Stimulated activated CD4-positive, alpha-beta T cell treated with anti-CD3 and anti-CD28 coated beads, Interleukin-2, amount 100 ng/mL, for 48 hours (primary cell): ENCODE results near the gene SFRP5.

Experiments used
- DNase-seq, 2 donors: peaks; one replicate each; pipeline ENCODE4 v3.0.0-alpha.2; 2020

The SFRP5 gene, protein sequence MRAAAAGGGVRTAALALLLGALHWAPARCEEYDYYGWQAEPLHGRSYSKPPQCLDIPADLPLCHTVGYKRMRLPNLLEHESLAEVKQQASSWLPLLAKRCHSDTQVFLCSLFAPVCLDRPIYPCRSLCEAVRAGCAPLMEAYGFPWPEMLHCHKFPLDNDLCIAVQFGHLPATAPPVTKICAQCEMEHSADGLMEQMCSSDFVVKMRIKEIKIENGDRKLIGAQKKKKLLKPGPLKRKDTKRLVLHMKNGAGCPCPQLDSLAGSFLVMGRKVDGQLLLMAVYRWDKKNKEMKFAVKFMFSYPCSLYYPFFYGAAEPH

DNA sequence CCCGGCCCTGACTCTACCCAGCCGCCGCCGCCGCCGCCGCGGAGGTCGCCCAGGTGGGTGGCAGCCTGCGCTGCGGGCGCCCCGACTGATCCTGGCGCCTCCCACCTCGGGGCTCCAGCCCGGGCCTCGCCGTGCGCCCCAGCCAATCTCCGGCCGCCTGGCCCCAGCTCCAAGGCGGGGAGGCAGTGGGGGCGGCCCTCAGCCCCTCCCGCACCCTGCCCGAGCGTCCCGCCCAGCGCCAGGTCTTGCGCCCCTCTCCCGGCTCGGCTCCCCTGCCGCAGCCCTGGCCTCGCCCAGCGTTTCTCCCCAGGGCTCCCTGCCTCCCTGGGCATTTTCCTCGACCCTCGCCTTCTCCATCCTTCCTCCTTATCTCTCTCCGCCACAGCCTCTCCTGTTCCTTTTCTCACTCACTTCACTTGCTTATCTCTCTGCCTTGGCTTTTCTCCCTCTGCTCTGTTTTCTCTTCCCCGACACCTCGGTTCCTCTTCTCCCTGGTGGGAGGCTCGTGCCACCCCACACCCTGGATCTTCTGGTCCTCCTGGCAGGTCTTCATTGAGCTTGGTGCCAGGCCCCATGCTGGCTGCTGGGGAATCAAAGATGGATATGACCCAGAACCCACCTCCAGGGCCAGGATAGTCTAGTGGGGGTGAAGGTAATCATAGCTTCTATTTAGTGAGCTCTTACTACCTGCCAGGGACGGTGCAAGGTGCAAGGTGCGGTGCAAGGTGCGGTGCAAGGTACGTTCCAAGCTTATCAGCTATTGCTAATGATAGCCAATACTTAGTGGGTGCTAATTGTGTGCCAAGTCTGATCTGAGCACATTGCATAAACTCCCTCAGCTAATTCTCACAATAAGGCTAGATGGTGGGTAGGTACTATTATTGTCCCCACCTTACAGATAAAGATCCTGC lies at the start of gene SFRP5:
Gene SFRP5 (minus strand): TSS at position 87 of the 911 bp plus-strand sequence. CDS start 166 bp downstream, outside the sequence.
- DNase-seq = no peak

DNA sequence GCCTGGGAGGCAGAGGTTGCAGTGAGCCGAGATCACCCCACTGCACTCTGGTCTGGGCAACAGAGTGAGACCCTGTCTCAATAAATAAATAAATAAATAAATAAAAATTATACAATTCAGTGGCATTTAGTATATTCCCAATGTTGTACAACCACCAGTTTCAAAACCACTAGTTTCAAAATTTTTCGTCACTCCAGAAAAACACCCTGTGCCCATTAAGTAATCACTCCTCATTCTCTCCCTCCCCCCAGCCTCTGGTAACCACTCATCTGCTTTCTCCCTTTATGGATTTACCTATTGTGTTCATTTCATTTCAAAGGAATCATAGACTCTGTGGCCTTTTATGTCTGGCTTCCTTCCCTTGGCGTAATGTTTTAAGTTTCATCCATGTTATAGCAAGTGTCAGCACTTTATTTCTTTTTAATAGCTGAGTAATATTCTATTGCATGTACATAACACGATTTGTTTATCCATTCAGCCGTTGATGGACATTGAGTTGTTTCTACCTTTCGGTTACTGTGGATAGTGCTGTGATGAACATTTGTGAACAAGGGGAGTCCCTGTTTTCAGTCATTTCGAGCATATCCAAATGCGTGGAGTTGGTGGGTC lies 48.4 kb upstream of the SFRP5 start:
- DNase-seq = no peak

DNA sequence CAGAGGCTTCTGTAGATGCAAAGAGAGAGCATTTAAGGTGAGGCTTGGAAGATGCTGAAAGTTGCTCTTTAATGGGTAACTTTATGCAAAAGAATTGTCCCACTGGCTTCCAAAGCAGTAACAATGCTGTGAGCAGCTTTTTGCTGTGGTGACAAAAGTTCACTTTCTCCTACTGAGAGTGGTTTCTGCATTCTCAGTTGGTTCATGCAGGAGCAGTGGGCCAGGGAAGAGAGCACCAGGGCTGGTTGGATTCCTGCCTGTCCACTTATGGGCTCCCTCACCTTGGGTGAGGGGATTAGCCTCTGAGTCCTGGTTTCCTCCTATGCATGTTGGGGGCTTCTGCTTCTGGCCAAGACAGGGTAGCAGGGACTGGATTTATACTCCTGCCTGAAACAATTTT lies 46.8 kb upstream of the SFRP5 start:
- no peak for DNase-seq

DNA sequence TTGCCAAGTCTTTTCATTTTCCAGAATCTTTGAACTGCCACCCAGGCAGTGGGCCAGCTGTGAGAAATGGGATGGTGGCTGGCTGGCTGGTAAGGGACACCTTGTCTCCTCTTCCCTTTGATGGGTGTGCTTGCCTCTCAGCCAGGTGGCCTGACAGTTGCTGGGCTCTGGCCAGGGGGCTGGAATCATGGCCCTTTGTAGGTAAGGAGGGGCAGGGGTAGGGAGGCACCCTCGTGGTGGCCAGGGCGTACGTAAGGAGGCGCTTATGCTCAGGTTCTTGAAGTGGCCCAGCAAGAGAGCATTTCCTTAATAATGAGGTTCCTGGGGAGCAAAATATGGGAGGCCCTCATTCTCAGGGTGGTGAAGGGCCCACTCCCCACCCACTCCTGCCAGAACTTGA lies 44.8 kb upstream of the SFRP5 start:
- no peak for DNase-seq

DNA sequence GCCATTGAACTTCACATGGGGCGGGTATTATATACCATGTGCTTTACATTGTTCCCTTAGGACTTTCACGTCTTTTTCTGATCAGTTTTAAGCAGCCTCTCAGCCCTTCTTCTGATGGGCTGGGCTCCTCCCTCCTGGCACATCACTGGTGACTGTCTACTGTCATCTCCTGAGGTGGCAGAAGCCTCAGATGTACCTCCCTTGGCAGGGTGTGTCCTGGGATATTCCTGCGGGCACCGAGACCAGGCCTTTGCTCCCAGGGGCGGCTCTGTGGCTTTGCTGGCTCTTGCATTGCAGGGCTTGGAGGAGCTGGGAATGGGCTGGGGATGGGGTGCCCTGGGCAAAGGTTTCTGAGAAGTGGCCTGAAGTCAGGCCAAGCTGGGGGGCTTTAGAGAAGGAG lies 43.2 kb upstream of the SFRP5 start:
- no peak for DNase-seq

DNA sequence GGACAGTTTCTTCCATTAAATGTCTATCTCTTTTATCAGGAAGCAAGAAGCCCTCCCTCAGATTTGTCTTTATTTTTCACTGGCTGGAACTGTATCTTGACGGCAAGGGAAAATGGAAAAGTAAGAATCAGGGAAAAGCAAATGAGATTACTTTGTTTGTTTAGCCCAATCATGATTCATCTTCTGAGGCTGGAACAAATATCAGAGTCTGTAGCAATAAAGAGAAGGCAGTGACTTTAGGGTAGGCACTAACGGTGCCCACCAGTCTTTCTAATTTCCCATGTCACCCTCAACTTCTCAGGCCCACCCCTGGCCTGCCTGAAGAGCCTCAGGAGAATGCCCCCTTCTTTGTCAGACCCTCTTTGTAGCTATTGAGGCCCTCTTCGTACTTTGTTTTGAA lies 41.5 kb upstream of the SFRP5 start:
- DNase-seq = no peak

DNA sequence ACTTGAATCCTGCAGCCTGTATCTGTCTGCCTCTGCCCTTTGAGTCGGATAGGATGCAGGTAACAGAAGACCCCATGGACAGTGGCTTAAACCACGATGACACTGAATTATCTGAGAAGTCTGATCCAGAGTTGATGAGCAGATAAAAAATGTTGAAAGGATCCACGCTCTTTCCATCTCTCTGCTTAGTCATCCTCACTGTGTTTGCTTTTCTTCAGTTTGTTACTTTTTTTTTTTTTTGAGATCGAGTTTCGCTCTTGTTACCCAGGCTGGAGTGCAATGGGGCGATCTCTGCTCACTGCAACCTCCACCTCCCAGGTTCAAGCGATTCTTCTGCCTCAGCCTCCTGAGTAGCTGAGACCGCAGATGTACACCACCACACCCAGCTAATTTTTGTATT lies 40.9 kb upstream of the SFRP5 start:
- no peak for DNase-seq

DNA sequence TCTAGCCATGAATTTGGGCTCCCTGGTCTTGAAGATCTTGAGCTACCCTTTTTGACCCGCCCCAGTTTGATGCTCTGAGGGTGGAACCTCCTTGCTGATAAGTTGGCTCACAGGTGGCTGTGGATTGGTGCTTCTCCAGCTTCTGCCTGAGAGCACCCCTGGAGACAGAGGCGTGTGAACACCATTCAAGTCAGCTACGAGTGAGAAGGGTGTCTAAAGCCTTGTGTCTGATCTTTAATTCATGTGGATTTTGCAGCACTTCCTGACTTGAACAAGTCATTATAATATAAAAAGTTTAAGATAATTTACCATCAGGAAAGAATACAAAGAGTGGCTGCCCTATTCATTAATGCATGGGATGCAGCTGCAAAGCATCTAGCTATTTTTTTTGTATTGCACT lies 40.2 kb upstream of the SFRP5 start:
- no peak for DNase-seq

DNA sequence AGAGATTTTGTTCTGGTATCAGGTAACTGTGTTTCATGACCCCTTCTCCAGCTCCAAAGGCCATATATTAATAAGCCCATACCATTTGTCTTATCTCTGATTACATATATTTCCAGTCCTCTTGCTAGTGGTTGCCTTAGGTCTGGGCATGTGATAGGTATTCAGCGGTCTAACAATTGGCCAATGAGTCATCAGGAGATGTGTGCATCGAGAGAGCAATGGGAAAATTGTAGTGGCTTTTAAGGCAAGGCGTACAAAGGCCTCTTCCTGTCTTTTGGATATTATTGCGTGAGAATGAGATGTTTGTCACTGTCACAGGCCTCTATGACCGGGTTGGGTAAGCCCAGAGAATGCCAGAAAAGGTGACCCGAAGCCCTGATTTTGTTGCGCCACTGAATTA lies 38.6 kb upstream of the SFRP5 start:
- no peak for DNase-seq

DNA sequence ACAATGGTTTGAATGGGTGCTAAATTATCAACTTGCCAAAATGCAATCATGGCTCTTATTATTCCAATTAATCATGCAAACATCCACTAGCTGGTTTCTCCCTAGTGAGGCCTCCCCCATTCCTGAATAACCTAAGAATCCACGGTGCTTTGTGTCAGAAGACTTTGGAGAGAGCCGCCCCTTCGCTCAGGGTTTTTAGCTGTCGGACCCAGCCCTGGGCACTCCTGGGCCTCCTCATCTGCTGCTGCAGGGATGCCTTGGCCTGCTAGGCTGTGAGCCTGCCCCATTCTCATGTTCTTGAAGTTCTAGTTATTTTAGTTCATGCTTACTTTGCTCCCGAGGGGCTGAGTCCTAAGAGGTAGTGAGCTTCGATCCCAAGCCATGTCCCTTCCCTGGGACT lies 34.1 kb upstream of the SFRP5 start:
- DNase-seq = no peak

DNA sequence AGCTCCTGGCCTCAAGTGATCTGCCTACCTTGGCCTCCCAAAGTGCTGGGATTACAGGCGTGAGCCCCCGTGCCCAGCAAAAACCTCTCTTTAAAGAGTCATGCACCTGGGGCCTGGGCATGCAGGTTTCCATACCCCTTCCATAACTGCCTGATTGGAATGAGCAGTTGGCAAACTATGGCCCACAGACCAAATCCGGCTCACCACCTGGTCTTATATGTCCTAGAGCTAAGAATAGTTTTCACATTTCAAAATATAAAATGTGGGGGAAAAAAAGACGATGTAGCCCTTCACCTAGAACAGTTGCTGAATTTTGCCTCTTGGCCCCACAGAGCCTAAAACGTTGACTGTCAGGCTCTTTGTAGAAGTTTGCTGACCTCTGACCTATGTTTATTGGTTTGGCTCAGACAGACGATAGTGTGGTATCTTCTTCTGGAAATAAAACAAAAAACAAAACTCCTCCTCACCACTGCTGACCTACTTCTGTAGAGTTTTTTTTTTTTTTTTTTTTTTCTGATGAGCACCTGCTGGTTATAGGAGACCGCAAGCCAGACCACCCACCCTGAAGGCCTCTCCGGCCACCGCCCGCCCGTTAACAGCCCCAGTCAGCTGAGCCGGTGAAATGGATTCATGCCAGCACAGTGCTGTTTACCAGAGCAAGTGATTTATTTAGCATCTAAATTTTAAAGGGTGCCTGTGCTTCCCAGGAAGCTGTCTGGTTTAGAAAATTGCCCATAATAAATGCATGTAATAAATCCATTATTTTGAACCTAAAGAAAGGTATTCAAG lies 33.5 kb upstream of the SFRP5 start:
- DNase-seq = no peak

DNA sequence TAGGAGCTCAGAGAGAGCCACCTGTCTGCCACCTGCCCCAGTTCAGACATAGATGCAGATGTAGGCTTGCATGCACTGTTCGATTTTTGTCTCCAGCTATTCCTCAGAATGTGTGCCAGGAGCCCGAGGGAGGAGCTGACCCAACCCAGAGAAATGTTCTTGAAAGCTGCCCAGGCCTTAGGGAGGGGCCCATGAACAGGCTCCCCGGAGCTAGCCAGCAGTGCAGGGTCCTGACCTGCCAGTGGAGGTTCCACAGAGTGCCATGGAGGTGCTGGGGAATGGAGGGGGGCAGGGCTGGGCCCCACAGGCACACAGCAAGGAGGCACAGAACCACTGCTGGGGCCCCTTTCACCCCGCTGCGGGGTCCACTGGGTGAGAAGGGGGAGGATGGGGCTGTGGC lies 29.6 kb upstream of the SFRP5 start:
- DNase-seq = no peak

DNA sequence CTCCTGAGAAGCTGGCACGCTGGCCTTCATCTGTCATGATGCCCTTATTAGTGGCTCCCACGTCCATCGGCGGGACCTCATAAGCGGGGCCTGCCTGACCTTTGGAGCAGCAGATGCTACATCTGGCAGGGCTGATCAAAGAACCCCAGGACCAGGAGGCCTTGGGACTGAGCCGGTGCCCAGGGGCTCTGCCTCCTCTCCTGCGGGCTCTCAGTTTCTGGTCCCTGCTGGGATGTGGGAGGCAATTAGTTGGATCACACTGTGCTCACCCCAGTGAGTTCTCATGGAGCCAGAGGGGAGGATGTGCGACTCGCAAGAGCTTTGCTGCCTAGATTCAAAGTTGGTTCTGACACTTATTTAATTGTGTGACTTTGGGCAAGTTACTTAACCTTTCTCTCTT lies 28.7 kb upstream of the SFRP5 start:
- no peak for DNase-seq

DNA sequence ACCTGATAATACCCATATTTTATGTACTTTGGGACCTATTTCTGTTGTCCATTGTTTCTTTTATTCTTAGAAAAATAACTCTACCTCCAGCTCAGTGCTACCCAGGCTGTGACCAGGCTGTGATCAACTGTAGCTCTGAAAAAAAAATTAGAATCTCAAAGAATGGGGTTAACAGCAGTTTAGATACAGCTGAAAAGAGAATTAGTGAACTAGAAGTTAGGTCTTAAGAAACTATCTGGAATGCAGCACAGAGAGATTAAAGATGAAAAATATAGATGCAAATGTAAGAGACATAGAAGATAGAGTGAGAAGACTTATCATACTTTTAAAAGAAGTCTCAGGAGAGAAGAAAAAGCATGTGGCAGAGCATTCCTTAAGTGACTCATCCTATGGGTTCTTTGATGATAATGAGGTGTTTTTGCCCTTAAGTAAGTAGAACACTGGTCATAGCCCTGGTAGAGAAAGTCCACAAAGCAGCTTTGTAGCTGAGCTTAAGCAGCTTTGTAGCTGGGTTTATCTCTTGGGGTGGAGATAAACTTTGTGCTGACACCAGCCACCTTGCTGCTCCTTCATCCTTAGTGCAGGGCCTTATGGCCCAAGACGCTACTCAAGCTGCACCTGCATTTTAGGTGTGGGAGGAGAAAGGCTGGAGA lies 27.3 kb upstream of the SFRP5 start:
- no peak for DNase-seq

DNA sequence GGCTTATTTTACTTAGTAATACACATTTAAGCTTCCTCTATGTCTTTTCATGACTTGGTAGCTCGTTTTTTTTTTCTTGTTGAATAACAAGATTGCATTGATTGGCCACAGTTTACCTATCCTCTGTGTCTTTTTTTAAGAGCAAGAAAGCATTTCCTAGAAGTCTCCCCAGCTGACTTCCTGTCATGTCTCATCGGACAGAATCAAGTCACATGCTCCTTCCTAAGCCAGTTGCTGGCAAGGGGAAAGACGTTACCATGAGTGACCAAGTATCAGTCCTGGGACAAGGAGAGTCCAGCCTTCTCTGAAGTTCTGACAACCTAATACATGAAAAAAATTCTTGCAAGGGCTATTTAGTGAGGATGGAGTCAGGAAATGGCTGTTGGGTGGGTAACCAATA lies 24.9 kb upstream of the SFRP5 start:
- no peak for DNase-seq

DNA sequence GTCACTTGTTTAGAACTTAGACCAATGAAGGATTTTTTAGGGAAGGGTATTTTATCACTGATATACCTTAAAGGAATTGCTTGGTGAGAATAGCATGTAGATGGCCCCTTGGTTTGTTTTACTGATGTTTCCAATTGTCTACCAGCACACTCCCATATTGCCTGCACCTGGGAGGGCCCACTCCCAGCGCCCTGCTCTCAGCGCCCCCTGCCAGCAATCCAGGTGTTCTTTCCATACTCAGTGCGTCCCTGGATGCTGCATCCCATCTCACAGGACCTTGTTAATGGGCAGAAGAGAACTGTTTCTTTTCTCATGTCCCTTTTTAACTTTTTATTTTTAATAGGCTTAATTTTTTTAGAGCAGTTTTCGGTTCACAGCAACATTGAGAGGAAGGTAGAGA lies 24.1 kb upstream of the SFRP5 start:
- DNase-seq = no peak

DNA sequence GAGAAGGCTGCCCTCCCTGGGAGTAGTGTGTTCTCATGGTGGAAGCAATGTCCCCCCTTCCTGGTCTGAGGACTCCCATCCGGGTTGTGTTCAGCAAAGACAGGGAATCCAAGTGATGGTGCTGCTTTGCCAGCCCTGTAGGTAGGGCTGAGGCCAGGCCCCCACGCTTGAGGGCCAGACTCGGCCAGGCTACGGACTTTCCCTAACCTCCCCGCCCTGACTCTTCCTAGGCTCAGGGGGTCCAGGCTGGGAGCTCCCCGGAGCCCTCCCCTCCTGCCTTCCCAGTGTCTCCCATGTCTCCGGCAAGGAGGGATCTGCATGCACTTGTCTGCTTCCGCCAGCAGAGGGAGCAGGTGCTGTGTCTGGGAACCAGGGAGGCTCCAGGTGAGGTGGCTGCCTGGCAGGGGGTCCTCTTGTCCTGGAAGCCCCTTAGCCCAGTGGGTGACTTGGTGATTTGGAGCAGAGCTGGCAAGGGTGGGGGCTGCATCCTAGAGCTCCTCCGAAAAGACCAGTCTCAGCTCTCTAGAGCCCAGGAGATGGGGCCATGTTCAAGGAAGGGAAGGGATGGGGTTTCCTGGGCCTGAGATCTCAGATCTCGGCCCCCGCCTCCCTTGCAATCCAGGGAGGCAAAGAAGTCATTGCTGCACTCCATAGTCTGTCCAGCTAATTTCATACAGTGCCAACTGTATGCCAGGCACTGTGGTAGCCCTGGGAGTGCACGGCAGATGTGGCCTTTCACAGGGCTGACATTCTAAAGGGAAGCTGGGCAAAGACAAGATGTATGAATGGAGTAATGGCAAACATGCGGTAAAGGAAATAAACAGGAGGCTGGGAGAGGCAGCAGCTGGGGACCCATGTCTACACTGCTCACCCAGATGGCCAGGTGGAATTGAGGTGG lies 20.3 kb upstream of the SFRP5 start:
- peak; percentile 71 to 75 for DNase-seq

DNA sequence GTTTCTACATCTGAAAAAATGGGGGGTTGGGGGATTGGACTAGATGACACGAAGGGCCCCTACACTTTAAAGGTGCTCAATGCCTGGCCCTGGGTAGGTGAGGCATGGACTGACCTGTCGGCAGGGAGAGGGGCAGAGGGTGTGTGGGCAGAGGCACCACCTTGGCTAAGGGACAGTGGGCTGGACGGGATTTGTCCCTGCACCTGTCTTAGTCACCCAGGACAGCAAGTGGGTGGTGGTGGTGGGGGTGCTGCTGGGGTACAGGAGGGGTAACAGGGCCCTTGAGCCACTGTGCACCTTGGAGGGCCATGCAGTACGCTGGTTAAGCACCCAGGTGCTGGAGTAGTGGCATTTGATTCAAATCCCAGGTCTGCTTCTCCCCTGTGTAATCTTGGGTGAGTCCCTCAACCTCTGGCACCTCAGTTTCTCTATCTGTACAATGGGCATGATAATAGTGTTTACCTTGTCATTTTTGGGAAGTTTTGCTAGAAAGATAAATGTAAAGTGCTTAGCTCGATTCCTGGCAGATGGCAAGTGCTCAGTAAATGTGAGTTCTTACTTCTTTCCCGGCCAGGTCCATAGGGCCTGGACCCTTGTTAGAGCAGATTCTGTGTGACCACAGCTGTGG lies 18.1 kb upstream of the SFRP5 start:
- no peak for DNase-seq

DNA sequence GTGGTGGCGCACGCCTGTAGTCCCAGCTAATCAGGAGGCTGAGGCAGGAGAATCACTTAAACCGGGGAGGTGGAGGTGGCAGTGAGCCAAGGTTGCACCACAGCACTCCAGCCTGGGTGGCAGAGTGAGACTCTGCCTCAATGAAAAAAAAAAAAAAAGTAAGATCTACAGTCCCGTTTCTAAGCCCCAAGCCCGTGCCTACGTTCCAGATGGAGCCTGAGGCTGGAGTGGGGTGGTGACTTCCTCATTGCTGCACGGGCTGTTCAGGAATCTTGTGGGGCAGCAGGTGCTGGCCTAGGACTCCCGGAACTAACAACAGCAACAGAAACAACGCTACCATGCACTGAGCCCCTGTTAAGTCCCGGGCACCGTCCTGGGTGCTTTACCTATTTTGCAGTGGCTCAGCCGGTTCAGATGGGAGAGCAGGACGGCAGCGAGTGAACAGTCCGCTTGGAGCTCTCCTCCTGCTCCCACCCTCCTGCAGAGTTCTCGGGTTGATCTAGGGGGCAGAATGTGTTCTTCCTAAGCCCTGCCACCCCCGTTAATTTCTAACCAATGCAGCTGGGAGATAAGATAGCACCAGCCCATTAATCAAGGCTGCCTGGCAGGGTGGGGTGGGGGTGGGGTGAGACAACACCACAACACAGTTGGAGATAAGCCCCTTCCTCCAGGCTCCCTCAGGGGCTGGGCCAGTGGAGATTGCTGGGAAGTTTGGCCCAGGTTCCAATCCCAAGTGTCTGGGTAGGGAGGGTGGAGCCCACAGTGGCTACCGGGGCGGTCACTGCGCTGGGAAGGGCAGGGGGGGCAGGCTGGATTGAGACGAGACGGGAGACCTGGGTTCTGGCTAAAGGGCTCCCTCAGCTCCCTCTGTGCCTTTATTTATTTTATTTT lies 17.0 kb upstream of the SFRP5 start:
- no peak for DNase-seq

DNA sequence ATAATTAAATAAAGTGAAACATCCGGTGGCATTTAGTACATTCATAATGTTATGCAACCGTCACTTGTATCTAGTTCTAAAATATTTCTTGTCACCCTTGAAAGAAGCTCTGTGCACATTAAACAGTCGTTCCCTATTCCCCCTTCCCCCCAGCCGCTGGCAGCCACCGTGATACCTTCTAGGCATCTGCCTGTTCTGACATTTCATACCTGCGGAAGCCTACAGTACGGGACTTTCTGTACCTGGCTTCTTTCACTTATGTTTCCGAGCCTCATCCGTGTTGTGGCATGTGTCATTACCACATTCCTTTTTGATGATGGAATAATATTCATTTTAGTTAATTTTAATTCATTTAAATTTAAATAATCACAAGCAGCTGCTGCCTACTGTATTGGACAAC lies 13.9 kb upstream of the SFRP5 start:
- no peak for DNase-seq
